K562 treated with DMSO at 1 percent for 4 hours (cell line): ENCODE data around the gene VHLL. TPM values are rescaled to one million over a fixed set of nuclear protein-coding genes. Genes with fewer than 3 reads are reported as not detected.

Source experiments
- total RNA-seq: library from RNA; unstranded; fragments of 300-600 nt; gene quantifications from 2 replicates; pipeline ENCODE4 v1.2.3, GENCODE V29; 2022; ENCODE audit not compliant: insufficient read depth

Gene VHLL
- total RNA-seq: not detected in 2 replicates

GRCh38 chr1:156298852-156299357 is at the start of gene VHLL:
TSS of gene VHLL (minus strand) at chr1:156299307. CDS start at chr1:156299189, 118 bp downstream.

GRCh38 chr1:156338180-156338976 is 39.3 kb upstream of the VHLL start, which contains the start of the genes CCT3 and TSACC:
TSS of gene CCT3 (minus strand) at chr1:156338292. CDS start at chr1:156338184, 108 bp downstream.
TSS of gene TSACC (plus strand) at chr1:156338526. CDS start at chr1:156339758, 1,232 bp downstream.

GRCh38 chr1:156295391-156295947 is 3.6 kb downstream of the VHLL start, which contains the start of gene GLMP:
TSS of gene GLMP (minus strand) at chr1:156295679. CDS start at chr1:156295645, 34 bp downstream.

GRCh38 chr1:156284112-156284511 is 15.0 kb downstream of the VHLL start, which contains the start of gene TMEM79:
TSS of gene TMEM79 (plus strand) at chr1:156284325. CDS start at chr1:156285227, 902 bp downstream.

GRCh38 chr1:156282479-156283222 is 16.5 kb downstream of the VHLL start, which contains the start of gene SMG5:
TSS of gene SMG5 (minus strand) at chr1:156282825. CDS start at chr1:156282680, 145 bp downstream.

Other genes starting within 250 kb of the VHLL start
- 36.2 and 40.5 TPM in 2 replicates for gene UBQLN4, start 245.5 kb downstream of the VHLL start, total RNA-seq
- gene LAMTOR2, start 244.5 kb downstream of the VHLL start, total RNA-seq: 89.4 and 95.5 TPM in 2 replicates
- 1.8 TPM in 1 of 2 replicates, not detected in the other for gene RAB25, start 238.1 kb downstream of the VHLL start, total RNA-seq
- gene MEX3A, start 216.8 kb downstream of the VHLL start, total RNA-seq: 5.1 and 6.5 TPM in 2 replicates
- gene LMNA, start 184.6 kb downstream of the VHLL start, total RNA-seq: 328 and 359 TPM in 2 replicates
- 0.45 and 0.68 TPM in 2 replicates for gene SEMA4A, start 145.7 kb downstream of the VHLL start, total RNA-seq
- 16.0 and 26.8 TPM in 2 replicates for gene SLC25A44, start 105.2 kb downstream of the VHLL start, total RNA-seq
- gene PMF1, start 86.3 kb downstream of the VHLL start, total RNA-seq: 102 and 112 TPM in 2 replicates
- gene BGLAP, start 57.1 kb downstream of the VHLL start, total RNA-seq: not detected in 2 replicates
- gene PAQR6, start 51.3 kb downstream of the VHLL start, total RNA-seq: 2.5 and 5.7 TPM in 2 replicates
- 45.9 and 65.7 TPM in 2 replicates for gene SMG5, start 16.5 kb downstream of the VHLL start, total RNA-seq
- 4.9 and 11.9 TPM in 2 replicates for gene TMEM79, start 15.0 kb downstream of the VHLL start, total RNA-seq
- 30.9 and 33.6 TPM in 2 replicates for gene GLMP, start 3.6 kb downstream of the VHLL start, total RNA-seq
- 323 and 373 TPM in 2 replicates for gene CCT3, start 39.0 kb upstream of the VHLL start, total RNA-seq
- gene TSACC, start 39.2 kb upstream of the VHLL start, total RNA-seq: not detected in 2 replicates
- gene RHBG, start 69.9 kb upstream of the VHLL start, total RNA-seq: not detected in 2 replicates
- gene MEF2D, start 201.5 kb upstream of the VHLL start, total RNA-seq: 11.7 and 13.0 TPM in 2 replicates